Measurements from ENCODE around the gene ST14. TPM values are rescaled to one million over a fixed set of nuclear protein-coding genes. Genes with fewer than 3 reads are reported as not detected.
A peak's percentile ranks its signal among the peaks of the same experiment; 100 is the strongest.

ST14 gene
- total and polyA plus RNA-seq, 9 donors = 0.30 to 8.5 (median 0.73) TPM

GRCh38 chr11:130214861-130215530 is 55.4 kb downstream of the ST14 start:
- 93% methylated on average over 4 of the region's 6 CpGs for WGBS (ENCODE audit: insufficient coverage)
- Histone ChIP-seq H3K4me3 (ENCODE audit: low read length) (no peak overlapping the region), H3K27ac (ENCODE audit: low read length) (no peak overlapping the region)

GRCh38 chr11:130215531-130216220 is 56.1 kb downstream of the ST14 start:
- no peak overlapping the region for H3K27ac ChIP-seq (ENCODE audit: low read length)
- WGBS (ENCODE audit: insufficient coverage) = 62% methylated on average over 10 of the region's 13 CpGs
- H3K27me3 ChIP-seq (ENCODE audit: control insufficient read depth, insufficient read depth, low read length) = peaks cover 17% of the 10 kb centered on the region
- H3K4me3 ChIP-seq (ENCODE audit: low read length) = no peak overlapping the region
- peak; percentile 25 for DNase-seq
- H3K9me3 ChIP-seq (replicated peaks; ENCODE audit: control insufficient read depth, low read depth, low read length) = no peaks in the 10 kb centered on the region
- no peaks in the 10 kb centered on the region for H3K36me3 ChIP-seq (ENCODE audit: control insufficient read depth, insufficient read depth, low read length)
- H3K4me1 ChIP-seq (ENCODE audit: control insufficient read depth, insufficient read depth, low read length) = peaks cover 18% of the 10 kb centered on the region

More at GRCh38 chr11:130214861-130215530, 55.4 kb downstream of the ST14 start:
- no peaks in the 10 kb centered on the region for H3K36me3 ChIP-seq (ENCODE audit: control insufficient read depth, insufficient read depth, low read length)
- H3K9me3 ChIP-seq (replicated peaks; ENCODE audit: control insufficient read depth, low read depth, low read length) = no peaks in the 10 kb centered on the region
- peaks cover 18% of the 10 kb centered on the region for H3K4me1 ChIP-seq (ENCODE audit: control insufficient read depth, insufficient read depth, low read length)
- H3K27me3 ChIP-seq (ENCODE audit: control insufficient read depth, insufficient read depth, low read length) = peaks cover 18% of the 10 kb centered on the region
- no peak for DNase-seq

GRCh38 chr11:130216221-130216550 is 56.6 kb downstream of the ST14 start:
- no peaks in the 10 kb centered on the region for H3K9me3 ChIP-seq (replicated peaks; ENCODE audit: control insufficient read depth, low read depth, low read length)
- no peak overlapping the region for H3K27ac ChIP-seq (ENCODE audit: low read length)
- DNase-seq = no peak
- H3K27me3 ChIP-seq (ENCODE audit: control insufficient read depth, insufficient read depth, low read length) = peaks cover 15% of the 10 kb centered on the region
- no peak overlapping the region for H3K4me3 ChIP-seq (ENCODE audit: low read length)
- no CpG with 5 or more reads among the region's 4 CpGs for WGBS (ENCODE audit: insufficient coverage)
- H3K36me3 ChIP-seq (ENCODE audit: control insufficient read depth, insufficient read depth, low read length) = no peaks in the 10 kb centered on the region
- peaks cover 18% of the 10 kb centered on the region for H3K4me1 ChIP-seq (ENCODE audit: control insufficient read depth, insufficient read depth, low read length)

- Histone ChIP-seq H3K4me3 (ENCODE audit: low read length) (no peak overlapping the region), H3K4me1 (ENCODE audit: control insufficient read depth, insufficient read depth, low read length) (peaks cover 18% of the 10 kb centered on the region), H3K27me3 (ENCODE audit: control insufficient read depth, insufficient read depth, low read length) (peaks cover 15% of the 10 kb centered on the region), H3K36me3 (ENCODE audit: control insufficient read depth, insufficient read depth, low read length) (no peaks in the 10 kb centered on the region), H3K27ac (ENCODE audit: low read length) (no peak overlapping the region), H3K9me3 (replicated peaks; ENCODE audit: control insufficient read depth, low read depth, low read length) (no peaks in the 10 kb centered on the region)
- DNase-seq = no peak
- 46% methylated on average over 17 of the region's 17 CpGs for WGBS (ENCODE audit: insufficient coverage)
These were observed 57.1 kb downstream of the ST14 start for GRCh38 chr11:130216591-130217132.

DNA sequence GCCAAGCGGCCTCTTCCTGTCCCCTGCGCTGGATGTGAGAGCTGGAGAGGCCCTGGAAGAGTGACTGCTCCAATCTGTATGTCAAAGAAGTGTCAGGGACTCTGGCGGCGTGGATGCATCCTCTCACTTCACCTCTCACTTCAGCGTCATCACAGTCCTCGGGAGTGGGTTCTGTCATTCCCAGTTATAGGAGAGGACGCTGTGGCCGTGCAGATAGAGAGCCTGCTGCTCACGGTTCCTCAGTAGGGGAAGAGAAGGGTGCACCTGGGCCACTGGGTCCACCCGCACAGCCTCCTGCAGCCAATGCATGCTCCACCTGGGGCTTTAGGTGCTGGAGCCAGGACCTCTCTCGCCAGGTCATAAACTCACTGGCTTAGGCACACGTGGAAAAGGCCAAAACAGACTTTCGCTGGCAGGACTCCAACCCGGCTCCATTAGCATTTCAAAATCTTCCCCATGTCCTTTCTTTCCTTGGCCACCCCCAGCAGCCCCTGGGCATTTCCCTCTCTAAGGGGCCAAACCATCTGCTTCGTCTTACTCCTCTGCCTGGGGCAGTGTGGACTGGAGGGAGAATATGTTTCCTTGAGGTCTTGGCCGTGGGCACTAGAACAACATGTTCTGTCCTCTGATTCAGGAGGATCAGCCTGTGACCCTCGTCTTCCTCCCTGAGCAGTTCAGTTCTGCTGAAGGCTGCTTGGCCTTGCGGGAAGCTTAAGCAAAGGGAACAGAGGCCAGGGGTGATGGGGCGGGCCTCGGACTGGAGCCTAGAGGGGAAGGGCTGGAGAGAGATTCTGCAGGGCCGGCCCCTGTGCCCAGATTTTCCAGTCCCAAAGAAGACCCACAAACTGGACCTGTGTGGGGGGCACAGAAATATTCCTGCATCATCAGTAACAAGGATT is 57.8 kb downstream of the ST14 start:
- 64% methylated on average over 8 of the region's 21 CpGs for WGBS (ENCODE audit: insufficient coverage)
- Histone ChIP-seq H3K4me3 (ENCODE audit: low read length) (no peak overlapping the region), H3K9me3 (replicated peaks; ENCODE audit: control insufficient read depth, low read depth, low read length) (no peaks in the 10 kb centered on the region), H3K4me1 (ENCODE audit: control insufficient read depth, insufficient read depth, low read length) (peaks cover 15% of the 10 kb centered on the region), H3K27ac (ENCODE audit: low read length) (no peak overlapping the region), H3K36me3 (ENCODE audit: control insufficient read depth, insufficient read depth, low read length) (no peaks in the 10 kb centered on the region), H3K27me3 (ENCODE audit: control insufficient read depth, insufficient read depth, low read length) (peaks cover 14% of the 10 kb centered on the region)
- no peak for DNase-seq

DNA sequence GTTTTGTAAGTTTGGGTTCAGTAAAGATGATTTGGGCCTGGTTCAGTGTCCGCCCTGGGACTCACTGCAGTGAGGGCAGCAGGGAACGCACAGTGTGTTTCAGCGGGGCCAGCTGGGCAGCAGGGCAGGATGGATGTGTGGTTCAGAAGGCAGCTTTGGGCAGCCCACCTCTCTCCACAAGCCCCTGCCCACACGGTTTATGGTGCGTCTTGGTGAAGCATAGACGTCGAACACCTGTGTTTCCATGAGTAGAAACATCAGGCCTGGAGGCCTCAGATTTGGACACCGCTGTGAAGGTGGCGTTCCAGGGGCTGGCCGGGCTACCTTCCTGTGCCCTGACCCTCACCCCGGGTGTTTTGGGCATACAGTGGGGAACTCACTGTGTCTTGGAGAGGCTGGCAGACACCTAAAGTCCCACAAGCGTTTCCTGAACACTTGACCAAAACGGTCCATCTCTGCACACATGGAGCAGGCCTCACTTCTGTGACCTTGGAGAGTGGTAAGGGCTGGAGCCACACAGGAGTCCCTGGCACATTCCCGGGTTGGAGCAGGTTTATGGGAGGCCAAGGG is 59.0 kb downstream of the ST14 start:
- H3K27ac ChIP-seq (ENCODE audit: low read length) = no peak overlapping the region

GRCh38 chr11:130219148-130219547 is 59.6 kb downstream of the ST14 start:
- peaks cover 9% of the 10 kb centered on the region for H3K27me3 ChIP-seq (ENCODE audit: control insufficient read depth, insufficient read depth, low read length)
- H3K27ac ChIP-seq (ENCODE audit: low read length) = no peak overlapping the region
- H3K4me1 ChIP-seq (ENCODE audit: control insufficient read depth, insufficient read depth, low read length) = peaks cover 6% of the 10 kb centered on the region
- H3K36me3 ChIP-seq (ENCODE audit: control insufficient read depth, insufficient read depth, low read length) = no peaks in the 10 kb centered on the region
- H3K4me3 ChIP-seq (ENCODE audit: low read length) = no peak overlapping the region
- no peaks in the 10 kb centered on the region for H3K9me3 ChIP-seq (replicated peaks; ENCODE audit: control insufficient read depth, low read depth, low read length)
- WGBS (ENCODE audit: insufficient coverage) = 88% methylated on average over 7 of the region's 8 CpGs
- no peak for DNase-seq

More for the DNA sequence above, 59.0 kb downstream of the ST14 start:
- Histone ChIP-seq H3K4me1 (ENCODE audit: control insufficient read depth, insufficient read depth, low read length) (peaks cover 6% of the 10 kb centered on the region), H3K36me3 (ENCODE audit: control insufficient read depth, insufficient read depth, low read length) (no peaks in the 10 kb centered on the region), H3K4me3 (ENCODE audit: low read length) (no peak overlapping the region), H3K27me3 (ENCODE audit: control insufficient read depth, insufficient read depth, low read length) (peaks cover 9% of the 10 kb centered on the region), H3K9me3 (replicated peaks; ENCODE audit: control insufficient read depth, low read depth, low read length) (no peaks in the 10 kb centered on the region)
- 93% methylated on average over 14 of the region's 14 CpGs for WGBS (ENCODE audit: insufficient coverage)
- no peak for DNase-seq

DNA sequence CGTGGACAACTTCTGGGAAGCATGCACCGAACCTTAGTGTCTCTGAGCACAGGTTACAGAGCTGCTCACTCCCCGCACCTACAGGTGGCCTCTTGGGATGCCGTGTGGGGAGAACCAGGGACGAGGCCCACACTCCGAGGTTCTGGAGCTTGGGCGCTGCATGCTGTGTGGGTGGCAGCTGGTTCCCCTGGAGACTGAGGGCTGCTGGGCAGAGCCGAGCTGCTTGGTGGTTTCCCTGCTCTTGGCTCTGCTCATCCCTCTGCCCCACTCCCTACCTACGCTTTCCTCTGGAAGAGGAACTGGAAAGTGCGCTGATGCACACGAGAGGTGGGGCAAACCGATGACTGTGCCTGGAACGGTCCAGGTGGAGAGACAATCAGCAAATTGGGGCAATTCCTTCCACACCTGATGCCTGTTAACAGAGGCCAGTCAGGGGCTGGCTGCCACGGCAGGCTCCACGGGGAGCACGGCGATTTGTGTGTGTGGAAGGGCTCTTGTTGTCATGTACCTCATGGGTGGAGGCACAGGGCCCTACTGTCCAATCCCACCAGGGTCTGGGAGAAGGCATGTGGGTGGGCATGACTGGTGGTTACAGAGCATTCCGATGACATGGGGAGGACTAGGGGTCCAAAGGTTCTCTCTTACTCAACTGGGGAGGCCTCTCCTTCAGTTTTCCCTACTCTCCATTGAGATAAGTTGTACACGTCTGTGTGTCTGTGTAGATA is 60.9 kb downstream of the ST14 start:
- H3K9me3 ChIP-seq (replicated peaks; ENCODE audit: control insufficient read depth, low read depth, low read length) = no peaks in the 10 kb centered on the region
- peaks cover 6% of the 10 kb centered on the region for H3K4me1 ChIP-seq (ENCODE audit: control insufficient read depth, insufficient read depth, low read length)
- H3K36me3 ChIP-seq (ENCODE audit: control insufficient read depth, insufficient read depth, low read length) = no peaks in the 10 kb centered on the region
- no peak overlapping the region for H3K27ac ChIP-seq (ENCODE audit: low read length)
- 82% methylated on average over 11 of the region's 19 CpGs for WGBS (ENCODE audit: insufficient coverage)
- peaks cover 9% of the 10 kb centered on the region for H3K27me3 ChIP-seq (ENCODE audit: control insufficient read depth, insufficient read depth, low read length)
- no peak for DNase-seq
- H3K4me3 ChIP-seq (ENCODE audit: low read length) = no peak overlapping the region

DNA sequence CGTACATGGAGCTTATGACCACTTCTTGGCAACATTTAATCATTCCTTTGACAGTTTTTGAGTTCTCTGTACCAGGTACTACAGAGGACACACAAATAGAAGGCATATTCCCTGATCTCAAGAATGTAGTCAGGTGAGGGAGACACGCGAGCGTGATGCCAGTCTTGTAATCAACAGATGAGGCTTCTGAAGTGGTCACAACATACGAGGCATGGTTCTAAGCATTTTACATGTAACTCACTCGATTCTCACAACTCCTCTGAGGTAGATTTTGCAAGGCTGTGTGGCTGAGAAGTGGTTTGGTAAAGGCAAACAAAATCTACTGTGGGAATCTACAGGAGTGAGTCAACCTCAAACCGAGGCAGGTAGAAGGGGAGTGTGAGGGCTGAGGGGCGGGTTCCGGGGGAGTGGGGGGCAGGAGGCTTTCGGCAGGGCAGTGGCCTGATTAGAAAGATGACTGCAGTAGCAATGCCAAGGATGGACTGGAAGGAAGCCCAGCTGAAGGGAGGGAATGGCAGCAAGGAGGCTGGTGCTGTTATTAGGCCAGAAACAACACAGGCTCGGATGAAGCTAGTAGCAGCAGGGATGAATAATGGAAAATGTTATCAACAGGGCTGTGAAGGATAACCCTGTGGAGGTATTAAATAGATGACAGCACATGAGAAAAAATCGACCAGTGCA is 63.8 kb downstream of the ST14 start:
- H3K36me3 ChIP-seq (ENCODE audit: control insufficient read depth, insufficient read depth, low read length) = no peaks in the 10 kb centered on the region
- no peaks in the 10 kb centered on the region for H3K27me3 ChIP-seq (ENCODE audit: control insufficient read depth, insufficient read depth, low read length)
- no peaks in the 10 kb centered on the region for H3K4me1 ChIP-seq (ENCODE audit: control insufficient read depth, insufficient read depth, low read length)
- H3K9me3 ChIP-seq (replicated peaks; ENCODE audit: control insufficient read depth, low read depth, low read length) = no peaks in the 10 kb centered on the region
- 83% methylated on average over 8 of the region's 12 CpGs for WGBS (ENCODE audit: insufficient coverage)
- no peak for DNase-seq
- no peak overlapping the region for H3K27ac ChIP-seq (ENCODE audit: low read length)
- no peak overlapping the region for H3K4me3 ChIP-seq (ENCODE audit: low read length)

Measured in muscle of leg (tissue), 11 donors.